Measurements from ENCODE around the gene C11orf16.

The C11orf16 gene

DNA sequence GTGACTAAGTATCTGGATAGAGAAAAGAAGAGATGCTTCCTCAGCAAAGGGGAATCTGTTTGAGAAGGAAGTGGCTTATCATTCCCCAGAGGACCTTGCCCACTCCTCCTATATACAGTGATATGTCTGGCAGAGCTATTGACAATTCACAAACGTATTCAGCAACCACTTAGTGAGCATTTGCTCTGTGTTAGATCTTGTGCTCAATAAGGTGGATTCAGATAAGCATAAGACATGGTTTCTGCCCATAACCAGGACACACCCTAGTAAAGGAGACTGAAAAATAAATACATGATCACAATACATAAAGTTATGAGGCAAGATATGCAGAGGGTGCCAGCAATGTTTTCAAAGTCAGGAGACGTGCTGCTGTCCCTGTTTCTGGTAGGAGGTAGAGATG is 30.1 kb upstream of the C11orf16 start:
- ATAC-seq (ENCODE audit: low read depth) (no peak), DNase-seq (ENCODE audit: low spot score) (no peak)
- TF ChIP-seq, protein P1, sequence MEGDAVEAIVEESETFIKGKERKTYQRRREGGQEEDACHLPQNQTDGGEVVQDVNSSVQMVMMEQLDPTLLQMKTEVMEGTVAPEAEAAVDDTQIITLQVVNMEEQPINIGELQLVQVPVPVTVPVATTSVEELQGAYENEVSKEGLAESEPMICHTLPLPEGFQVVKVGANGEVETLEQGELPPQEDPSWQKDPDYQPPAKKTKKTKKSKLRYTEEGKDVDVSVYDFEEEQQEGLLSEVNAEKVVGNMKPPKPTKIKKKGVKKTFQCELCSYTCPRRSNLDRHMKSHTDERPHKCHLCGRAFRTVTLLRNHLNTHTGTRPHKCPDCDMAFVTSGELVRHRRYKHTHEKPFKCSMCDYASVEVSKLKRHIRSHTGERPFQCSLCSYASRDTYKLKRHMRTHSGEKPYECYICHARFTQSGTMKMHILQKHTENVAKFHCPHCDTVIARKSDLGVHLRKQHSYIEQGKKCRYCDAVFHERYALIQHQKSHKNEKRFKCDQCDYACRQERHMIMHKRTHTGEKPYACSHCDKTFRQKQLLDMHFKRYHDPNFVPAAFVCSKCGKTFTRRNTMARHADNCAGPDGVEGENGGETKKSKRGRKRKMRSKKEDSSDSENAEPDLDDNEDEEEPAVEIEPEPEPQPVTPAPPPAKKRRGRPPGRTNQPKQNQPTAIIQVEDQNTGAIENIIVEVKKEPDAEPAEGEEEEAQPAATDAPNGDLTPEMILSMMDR (IDR thresholded peaks at IDR 0.05; ENCODE audit: poor library complexity, severe bottlenecking), result no peak
- peaks cover 12% of the 10 kb centered on the region for H3K4me1 ChIP-seq (ENCODE audit: insufficient read depth, poor library complexity, severe bottlenecking)
- H3K4me3 ChIP-seq (ENCODE audit: severe bottlenecking), result peak overlapping the region; percentile 91
- no peaks in the 10 kb centered on the region for H3K9me3 ChIP-seq (ENCODE audit: severe bottlenecking)
- H3K27ac ChIP-seq (ENCODE audit: poor library complexity, severe bottlenecking), result peak overlapping the region; percentile 76
- H3K27me3 ChIP-seq (ENCODE audit: insufficient read depth, poor library complexity, severe bottlenecking), result no peaks in the 10 kb centered on the region
- 0 out of 2 replicates have a peak, but pooled peaks cover 6% of the 10 kb centered on the region for H3K36me3 ChIP-seq (ENCODE audit: low read depth)

DNA sequence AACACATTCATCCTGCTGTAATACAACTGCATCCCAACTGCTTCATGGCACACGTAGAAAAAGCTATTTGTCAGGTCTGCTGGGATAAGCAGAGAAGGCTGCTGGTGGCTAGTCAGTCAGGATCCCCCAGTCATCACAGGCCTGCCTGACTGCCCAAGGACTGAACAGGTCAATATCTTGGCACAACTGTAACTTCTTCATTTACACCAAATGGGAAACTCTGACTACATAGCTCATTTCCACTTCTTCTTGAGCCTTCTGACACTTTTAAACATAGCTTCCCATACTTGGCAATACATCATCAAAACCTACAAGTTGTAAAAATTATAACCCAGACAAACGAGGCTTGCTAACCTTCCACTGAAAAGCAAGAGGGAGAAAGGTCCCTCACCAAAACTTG is 28.7 kb upstream of the C11orf16 start:
- no peaks in the 10 kb centered on the region for H3K27me3 ChIP-seq (ENCODE audit: insufficient read depth, poor library complexity, severe bottlenecking)
- TF ChIP-seq, protein P1 (IDR thresholded peaks at IDR 0.05; ENCODE audit: poor library complexity, severe bottlenecking), result no peak
- ATAC-seq (ENCODE audit: low read depth) (no peak), DNase-seq (ENCODE audit: low spot score) (no peak)
- H3K36me3 ChIP-seq (ENCODE audit: low read depth), result peaks cover 14% of the 10 kb centered on the region
- peaks cover 12% of the 10 kb centered on the region for H3K4me1 ChIP-seq (ENCODE audit: insufficient read depth, poor library complexity, severe bottlenecking)
- H3K4me3 ChIP-seq (ENCODE audit: severe bottlenecking), result no peak overlapping the region
- H3K27ac ChIP-seq (ENCODE audit: poor library complexity, severe bottlenecking), result no peak overlapping the region
- H3K9me3 ChIP-seq (ENCODE audit: severe bottlenecking), result no peaks in the 10 kb centered on the region

DNA sequence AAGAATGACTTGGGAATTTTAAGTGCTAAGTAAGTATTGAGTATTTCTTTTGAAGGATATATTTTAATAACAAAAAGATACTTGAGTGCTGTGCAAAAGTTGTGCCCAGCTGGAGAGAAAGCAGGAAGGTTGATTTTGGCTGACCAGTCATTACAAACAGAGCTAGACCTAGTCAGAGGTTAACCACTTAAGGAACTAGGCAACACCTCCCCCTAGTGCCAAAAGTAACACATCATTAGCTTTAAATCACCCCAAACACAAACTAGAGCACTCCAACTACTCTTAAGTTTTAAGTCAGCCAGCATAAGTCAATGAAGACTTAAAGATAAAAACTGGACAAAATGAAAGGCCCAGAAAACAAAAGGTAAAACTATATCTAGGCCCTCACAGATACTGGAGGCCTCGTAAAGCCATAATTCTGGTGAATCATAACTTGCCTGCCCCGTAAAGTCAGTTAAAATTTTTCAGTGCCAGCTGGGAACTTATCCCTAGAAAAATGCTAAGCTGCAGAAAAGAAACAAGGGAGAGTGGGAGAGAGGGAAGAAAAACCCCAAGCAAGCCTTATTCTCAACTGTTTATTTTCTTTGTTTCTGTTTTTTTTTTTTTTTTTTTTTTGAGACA is 26.9 kb upstream of the C11orf16 start:
- H3K36me3 ChIP-seq (ENCODE audit: low read depth), result peaks cover 29% of the 10 kb centered on the region
- ATAC-seq (ENCODE audit: low read depth) (peak; percentile 30; the same call in 2 of the 3 replicates), DNase-seq (ENCODE audit: low spot score) (no peak)
- H3K9me3 ChIP-seq (ENCODE audit: severe bottlenecking), result no peaks in the 10 kb centered on the region
- peaks cover 12% of the 10 kb centered on the region for H3K4me1 ChIP-seq (ENCODE audit: insufficient read depth, poor library complexity, severe bottlenecking)
- no peaks in the 10 kb centered on the region for H3K27me3 ChIP-seq (ENCODE audit: insufficient read depth, poor library complexity, severe bottlenecking)
- TF ChIP-seq, protein P1 (IDR thresholded peaks at IDR 0.05; ENCODE audit: poor library complexity, severe bottlenecking), result peak; percentile 89
- H3K27ac ChIP-seq (ENCODE audit: poor library complexity, severe bottlenecking), result no peak overlapping the region
- H3K4me3 ChIP-seq (ENCODE audit: severe bottlenecking), result no peak overlapping the region

DNA sequence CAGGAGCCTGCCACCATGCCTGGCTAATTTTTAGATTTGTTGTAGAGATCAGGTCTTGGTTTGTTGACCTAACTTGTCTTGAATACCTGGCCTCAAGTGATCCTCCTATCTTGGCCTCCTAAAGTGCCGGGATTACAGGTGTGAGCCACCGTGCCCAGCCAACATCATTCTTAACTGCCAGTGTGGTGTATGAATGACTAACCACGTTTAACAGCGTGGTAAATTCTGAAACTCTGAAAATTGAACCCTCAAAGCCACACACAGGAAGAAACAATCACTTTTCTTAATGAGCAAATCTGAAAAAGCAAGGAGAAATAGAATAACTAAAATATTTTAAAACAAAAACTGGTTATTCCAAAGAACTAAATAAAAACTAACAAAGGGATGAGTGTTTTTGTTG is 24.1 kb upstream of the C11orf16 start:
- no peaks in the 10 kb centered on the region for H3K9me3 ChIP-seq (ENCODE audit: severe bottlenecking)
- H3K27me3 ChIP-seq (ENCODE audit: insufficient read depth, poor library complexity, severe bottlenecking), result no peaks in the 10 kb centered on the region
- H3K4me3 ChIP-seq (ENCODE audit: severe bottlenecking), result no peak overlapping the region
- H3K4me1 ChIP-seq (ENCODE audit: insufficient read depth, poor library complexity, severe bottlenecking), result no peaks in the 10 kb centered on the region
- no peak for DNase-seq (ENCODE audit: low spot score)
- TF ChIP-seq, protein P1 (IDR thresholded peaks at IDR 0.05; ENCODE audit: poor library complexity, severe bottlenecking), result no peak
- no peak overlapping the region for H3K27ac ChIP-seq (ENCODE audit: poor library complexity, severe bottlenecking)
- ATAC-seq (ENCODE audit: low read depth), result no peak
- peaks cover 39% of the 10 kb centered on the region for H3K36me3 ChIP-seq (ENCODE audit: low read depth)

DNA sequence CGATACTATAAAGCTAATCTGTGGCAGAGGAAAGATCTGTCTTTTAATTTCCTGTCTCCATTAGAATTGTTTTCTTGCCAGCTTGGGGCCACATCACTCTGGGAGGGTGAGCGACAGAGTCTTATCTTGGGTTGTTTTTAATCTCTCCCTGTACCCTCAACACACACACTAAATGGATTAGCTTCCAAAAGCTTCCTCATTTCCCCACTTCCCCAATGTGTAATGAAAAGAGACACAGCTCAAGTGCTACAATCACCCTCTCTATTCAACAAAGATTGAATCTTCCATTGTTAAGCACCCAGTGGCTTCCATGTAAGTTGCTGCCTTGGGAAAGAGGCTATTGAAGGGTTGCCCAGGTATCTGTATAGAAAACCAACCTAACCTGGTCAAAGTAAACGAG is 16.1 kb upstream of the C11orf16 start:
- no peak for ATAC-seq (ENCODE audit: low read depth)
- peaks cover 54% of the 10 kb centered on the region for H3K36me3 ChIP-seq (ENCODE audit: low read depth)

More for the DNA sequence above, 16.1 kb upstream of the C11orf16 start:
- Histone ChIP-seq H3K27me3 (ENCODE audit: insufficient read depth, poor library complexity, severe bottlenecking) (no peaks in the 10 kb centered on the region), H3K9me3 (ENCODE audit: severe bottlenecking) (no peaks in the 10 kb centered on the region), H3K4me3 (ENCODE audit: severe bottlenecking) (no peak overlapping the region), H3K27ac (ENCODE audit: poor library complexity, severe bottlenecking) (no peak overlapping the region), H3K4me1 (ENCODE audit: insufficient read depth, poor library complexity, severe bottlenecking) (no peaks in the 10 kb centered on the region)
- DNase-seq (ENCODE audit: low spot score), result no peak
- TF ChIP-seq, protein P1 (IDR thresholded peaks at IDR 0.05; ENCODE audit: poor library complexity, severe bottlenecking), result no peak

All from RWPE2 (cell line).